Fibroblast of gingiva (primary cell): ENCODE measurements around the gene USP14.

Experiments used
- DNase-seq: peaks from one replicate; pipeline ENCODE4 v3.0.0-alpha.2; 2011; ENCODE audit warnings: low read depth

Gene USP14

GRCh38 chr18:159933-160332 is 1.6 kb downstream of the USP14 start:
- no peak for DNase-seq

- no peak for DNase-seq
These were observed 2.6 kb downstream of the USP14 start for GRCh38 chr18:160831-161570.

DNA sequence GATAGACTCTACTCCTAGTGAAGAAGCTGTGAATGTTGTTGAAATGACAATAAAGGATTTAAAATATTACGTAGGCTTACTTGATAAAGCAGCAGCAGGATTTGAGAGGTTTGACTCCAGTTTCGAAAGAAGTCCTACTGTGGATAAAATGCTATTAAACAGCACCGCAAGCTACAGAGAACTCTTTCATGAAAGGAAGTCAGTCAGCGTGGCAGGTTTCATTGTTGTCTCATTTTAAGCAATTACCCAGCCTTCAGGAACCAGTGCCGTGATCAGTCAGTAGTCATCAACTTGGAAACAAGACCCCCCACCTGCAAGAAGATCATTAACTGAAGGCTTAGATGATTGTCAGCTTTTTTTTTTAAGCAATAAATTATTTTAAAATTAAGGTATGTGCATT is 14.0 kb downstream of the USP14 start:
- DNase-seq, result no peak

GRCh38 chr18:179499-179898 is 21.1 kb downstream of the USP14 start:
- no peak for DNase-seq

DNA sequence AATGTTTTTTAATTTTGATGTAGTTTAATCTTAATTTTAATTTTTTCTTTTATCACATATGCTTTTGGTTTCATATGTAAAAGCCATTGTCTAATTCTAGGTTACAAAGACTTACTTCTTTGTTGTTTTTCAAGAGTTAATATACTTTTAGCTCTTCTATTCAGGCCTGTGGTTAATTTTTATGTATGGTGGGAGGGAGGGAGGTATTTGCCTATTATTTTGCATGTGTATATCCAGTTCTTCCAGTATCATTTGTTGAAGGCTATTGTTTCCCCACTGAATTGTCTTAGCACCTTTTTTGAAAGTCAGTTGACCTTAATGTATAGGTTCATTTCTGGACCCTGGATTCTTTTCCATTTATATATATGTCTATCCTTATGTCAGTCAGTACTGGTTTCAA is 23.4 kb downstream of the USP14 start:
- no peak for DNase-seq

- no peak for DNase-seq
These were observed 25.4 kb downstream of the USP14 start for GRCh38 chr18:183769-184168.

- DNase-seq, result no peak
These were observed 30.9 kb downstream of the USP14 start for GRCh38 chr18:189254-189653.

DNA sequence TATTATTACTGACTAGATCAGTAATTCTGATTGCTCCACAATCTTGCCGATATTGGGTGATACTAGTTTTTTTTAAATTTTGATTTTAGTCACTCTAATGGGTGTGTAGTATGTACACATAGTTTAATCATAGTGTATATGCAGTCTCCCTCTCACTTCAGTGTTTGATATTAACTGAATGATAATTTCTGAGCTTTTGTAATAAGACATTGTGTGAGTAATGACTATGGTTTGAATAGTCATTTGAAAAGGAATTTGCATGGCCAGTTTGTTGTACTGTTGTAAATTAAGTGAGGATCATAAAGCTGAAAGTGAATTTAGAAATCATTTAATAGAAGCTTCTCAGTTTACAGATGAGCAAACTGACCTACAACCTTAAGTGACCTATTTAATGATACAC is 33.4 kb downstream of the USP14 start:
- peak; percentile 3 for DNase-seq

GRCh38 chr18:192801-193200 is 34.4 kb downstream of the USP14 start:
- no peak for DNase-seq

DNA sequence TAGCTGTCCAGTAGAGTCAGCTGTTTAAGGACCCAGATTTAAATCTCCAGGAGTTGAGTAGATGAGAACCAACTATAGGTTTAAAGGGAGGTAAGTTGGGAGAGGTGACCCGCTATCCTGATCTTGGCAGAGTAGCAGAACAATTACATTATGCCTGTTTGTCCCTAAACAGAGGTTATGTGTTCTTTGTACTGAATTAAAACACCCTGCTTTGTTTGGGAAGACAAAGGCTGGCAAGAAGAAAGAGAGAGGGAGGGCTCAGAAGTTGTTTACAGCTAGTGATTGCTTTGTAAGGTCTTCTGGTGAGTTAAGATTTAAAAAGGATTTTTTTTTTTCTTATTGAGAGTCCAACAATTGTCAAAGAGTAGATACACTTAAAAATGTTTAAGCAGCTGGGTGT is 37.3 kb downstream of the USP14 start:
- DNase-seq, result no peak

- DNase-seq, result no peak
These were observed 40.9 kb downstream of the USP14 start for GRCh38 chr18:199214-199613.

DNA sequence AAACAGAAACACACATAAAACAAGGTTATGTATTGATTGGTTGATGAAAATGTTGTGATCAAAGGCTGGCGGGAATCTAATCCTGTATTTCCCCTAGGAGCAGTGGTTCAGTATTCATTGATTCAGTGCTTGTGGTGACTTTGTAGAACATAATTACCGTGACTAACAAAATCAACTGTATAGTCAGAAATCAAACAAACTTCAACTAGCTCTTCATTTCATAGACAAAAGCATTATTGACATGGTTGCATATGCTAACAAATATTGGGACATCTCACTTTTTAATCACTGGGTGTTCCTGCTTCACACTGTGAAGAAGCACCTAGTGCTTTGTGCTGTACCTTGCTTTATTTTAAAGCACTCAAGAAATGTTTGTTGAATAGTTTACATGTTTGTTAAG is 41.4 kb downstream of the USP14 start:
- DNase-seq, result no peak

GRCh38 chr18:210075-210474 is 51.7 kb downstream of the USP14 start:
- no peak for DNase-seq

- DNase-seq, result no peak
These were observed 52.4 kb downstream of the USP14 start for GRCh38 chr18:210733-211132.

DNA sequence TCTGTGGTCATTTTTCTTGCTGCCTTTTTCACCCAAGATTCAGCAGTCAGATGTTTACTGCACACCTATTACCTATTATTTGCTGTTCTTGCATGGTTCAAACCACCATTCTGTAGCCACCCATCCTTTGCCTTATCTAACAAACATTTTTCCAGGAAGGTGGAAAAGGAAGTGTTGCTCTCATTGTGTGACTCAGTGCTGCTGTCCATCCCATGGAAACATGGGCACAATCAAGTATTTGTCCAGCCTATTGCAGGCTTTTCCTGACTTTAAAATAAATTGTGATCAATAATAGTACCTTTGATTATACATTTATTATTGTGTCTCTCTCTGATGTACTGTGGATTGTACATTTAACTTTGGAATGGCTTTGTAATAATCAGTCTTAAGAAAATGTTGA is 53.2 kb downstream of the USP14 start:
- DNase-seq, result no peak

- DNase-seq, result no peak
These were observed 54.4 kb downstream of the USP14 start for GRCh38 chr18:212780-213179.

GRCh38 chr18:213505-213904 is 55.1 kb downstream of the USP14 start:
- no peak for DNase-seq

DNA sequence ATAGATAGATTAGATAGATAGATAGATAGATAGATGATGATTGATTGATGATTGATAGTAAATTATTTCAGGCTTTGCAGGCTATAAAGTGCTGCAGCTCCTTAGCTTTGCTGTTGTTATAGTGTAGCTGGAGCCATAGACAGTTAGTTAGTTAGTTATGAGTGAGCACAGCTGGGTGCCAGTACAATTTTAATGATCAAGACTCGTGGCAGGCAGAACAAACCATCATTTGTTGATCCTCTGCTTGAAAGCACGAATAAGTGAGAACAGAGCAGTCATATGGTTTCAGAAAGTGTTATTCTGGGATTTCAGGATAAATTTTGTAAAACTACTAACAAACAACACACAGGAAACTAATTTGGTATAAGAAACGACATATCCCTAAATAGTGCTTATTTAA is 55.6 kb downstream of the USP14 start:
- DNase-seq, result no peak

DNA sequence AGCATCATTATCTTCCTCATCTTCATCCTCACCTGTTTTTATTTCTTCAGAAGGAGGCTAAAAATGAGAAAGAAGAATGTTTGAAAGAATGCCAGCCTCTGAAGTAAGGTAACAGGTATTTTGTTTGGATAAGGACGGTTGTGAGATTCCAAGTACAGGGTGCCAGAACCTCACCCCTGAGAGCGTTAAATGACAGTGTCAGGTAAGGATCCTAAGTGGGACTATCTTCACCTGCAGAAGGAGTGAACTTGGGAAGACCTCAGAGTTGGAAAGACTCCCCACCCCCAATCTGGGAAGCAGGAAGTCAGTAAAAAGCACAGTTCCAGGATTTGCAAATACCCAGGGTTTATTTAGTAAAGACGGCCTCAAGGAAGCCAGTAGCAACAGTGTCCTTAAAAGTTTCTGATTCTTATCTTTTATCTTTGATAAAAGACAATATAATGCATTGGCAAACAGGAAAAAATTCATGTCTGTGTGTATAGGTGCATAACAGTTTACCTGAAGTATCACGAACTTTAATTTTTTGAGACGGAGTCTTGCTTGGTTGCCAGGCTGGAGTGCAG is 57.2 kb downstream of the USP14 start:
- DNase-seq, result no peak

GRCh38 chr18:217532-218336 is 59.4 kb downstream of the USP14 start:
- no peak for DNase-seq

GRCh38 chr18:220708-221107 is 62.4 kb downstream of the USP14 start:
- DNase-seq, result no peak

- DNase-seq, result no peak
These were observed 67.4 kb downstream of the USP14 start for GRCh38 chr18:225745-226144.

DNA sequence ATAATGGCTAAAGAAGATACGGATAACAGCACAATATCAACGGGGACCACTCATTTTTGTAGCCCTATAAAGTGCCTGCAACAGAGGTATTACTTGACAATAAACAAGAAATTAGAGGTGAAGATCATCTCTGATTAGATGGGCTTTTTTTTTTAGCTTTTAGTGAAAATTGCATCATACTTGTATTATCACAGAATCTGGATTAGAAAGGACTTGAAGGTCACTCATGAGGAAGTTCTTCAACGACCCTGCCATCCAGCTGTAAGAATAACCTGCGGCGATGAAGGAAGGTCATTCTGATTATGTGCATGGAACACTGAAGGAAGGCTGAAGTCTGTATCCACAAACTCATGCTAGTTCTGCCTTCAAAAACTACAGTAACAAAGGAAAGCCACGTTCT is 69.0 kb downstream of the USP14 start:
- no peak for DNase-seq
